Osteocyte (in vitro differentiated cells): ENCODE results near the gene MTSS2. TPM values are rescaled to one million over a fixed set of nuclear protein-coding genes. Genes with fewer than 3 reads are reported as not detected.

Source experiments
- DNase-seq: peaks from one replicate; pipeline ENCODE4 v3.0.0; 2021; ENCODE audit warnings: mixed read lengths; ENCODE audit not compliant: unreplicated experiment; ENCODE audit errors: extremely low spot score
- H3K27ac Mint-ChIP-seq: one replicate; pipeline ENCODE4 v1.8.0; 2021; ENCODE audit warnings: mild to moderate bottlenecking, mixed read lengths; ENCODE audit not compliant: unreplicated experiment
- H3K27me3 Mint-ChIP-seq: one replicate; pipeline ENCODE4 v1.8.0; 2021; ENCODE audit warnings: mixed read lengths; ENCODE audit not compliant: unreplicated experiment
- H3K36me3 Mint-ChIP-seq: one replicate; pipeline ENCODE4 v1.8.0; 2021; ENCODE audit warnings: mixed read lengths; ENCODE audit not compliant: unreplicated experiment
- H3K4me1 Mint-ChIP-seq: one replicate; pipeline ENCODE4 v1.8.0; 2021; ENCODE audit warnings: mixed read lengths; ENCODE audit not compliant: unreplicated experiment
- H3K4me3 Mint-ChIP-seq: one replicate; pipeline ENCODE4 v1.8.0; 2021; ENCODE audit warnings: mild to moderate bottlenecking, moderate library complexity, mixed read lengths; ENCODE audit not compliant: unreplicated experiment
- H3K9me3 Mint-ChIP-seq: one replicate; pipeline ENCODE4 v1.8.0; 2021; ENCODE audit warnings: mixed read lengths; ENCODE audit not compliant: unreplicated experiment
- CTCF ChIP-seq: fragments of 200-600 bp; sonication (generic); IDR thresholded peaks from 2 replicates; pipeline ENCODE4 v1.5.0; 2021; ENCODE audit warnings: antibody characterized with exemption, mild to moderate bottlenecking, moderate library complexity
- total RNA-seq: library from RNA; stranded (reverse); gene quantifications from 2 replicates; pipeline ENCODE4 v1.2.1, GENCODE V29; 2021

The MTSS2 gene
- total RNA-seq, 1 donor from 2014 or later = 156 TPM

DNA sequence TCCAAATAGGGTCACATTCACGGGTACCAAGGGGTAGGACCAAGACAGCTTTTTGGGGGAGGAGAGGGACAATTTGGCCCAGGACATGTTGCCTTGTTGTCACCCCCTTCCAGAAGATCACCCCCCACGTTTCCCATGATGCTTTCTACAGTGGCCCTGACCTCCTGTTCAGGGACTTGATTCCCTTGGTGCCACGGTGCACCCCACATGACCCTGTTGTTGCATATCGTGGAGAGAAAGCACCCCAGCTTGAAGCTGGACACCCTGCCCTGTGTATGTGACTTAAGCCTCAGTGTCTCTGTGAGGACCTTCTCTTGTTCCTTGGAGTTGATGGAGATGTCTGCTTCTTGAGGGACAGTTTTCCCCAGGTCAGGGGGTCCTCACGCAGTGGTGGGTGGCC is 26.9 kb downstream of the MTSS2 start:
- Mint-ChIP-seq H3K36me3 (peaks cover 4% of the 10 kb centered on the region), H3K27ac (no peak overlapping the region), H3K4me3 (no peak overlapping the region), H3K9me3 (no peaks in the 10 kb centered on the region), H3K27me3 (no peaks in the 10 kb centered on the region), H3K4me1 (peaks cover 10% of the 10 kb centered on the region)
- TF ChIP-seq CTCF = no peak
- no peak for DNase-seq

- peaks cover 4% of the 10 kb centered on the region for H3K36me3 Mint-ChIP-seq
- H3K4me3 Mint-ChIP-seq = no peak overlapping the region
- no peak for DNase-seq
- H3K9me3 Mint-ChIP-seq = no peaks in the 10 kb centered on the region
- H3K4me1 Mint-ChIP-seq = peaks cover 19% of the 10 kb centered on the region
- H3K27me3 Mint-ChIP-seq = no peaks in the 10 kb centered on the region
- TF ChIP-seq CTCF = no peak
- H3K27ac Mint-ChIP-seq = no peak overlapping the region
These were observed 27.9 kb downstream of the MTSS2 start for GRCh38 chr16:70657956-70658355.

DNA sequence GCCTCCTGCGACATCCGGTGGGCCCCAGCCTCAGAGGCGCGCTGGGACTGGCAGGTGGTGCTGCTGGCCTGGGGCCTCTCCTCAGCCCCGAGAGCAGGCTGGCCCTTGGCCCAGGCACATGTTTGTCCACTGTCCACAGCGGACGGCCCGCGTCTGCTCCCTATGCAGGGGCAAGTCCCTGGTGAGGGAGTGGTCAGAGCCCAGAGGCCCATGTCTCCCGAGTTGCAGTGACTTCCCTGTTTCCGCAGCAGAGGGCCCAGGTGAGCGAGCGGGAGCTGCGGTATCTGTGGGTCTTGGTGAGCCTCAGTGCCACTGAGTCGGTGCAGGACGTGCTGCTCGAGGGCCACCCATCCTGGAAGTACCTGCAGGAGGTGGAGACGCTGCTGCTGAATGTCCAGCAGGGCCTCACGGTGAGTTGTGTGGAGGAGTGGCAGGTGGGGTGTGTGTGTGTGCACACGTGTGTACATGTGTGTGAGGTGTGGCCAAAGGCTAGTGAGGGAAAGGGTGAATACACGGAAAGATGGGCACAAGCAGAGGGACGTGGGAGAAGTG is 29.1 kb downstream of the MTSS2 start:
- H3K27ac Mint-ChIP-seq = no peak overlapping the region
- TF ChIP-seq CTCF = no peak
- no peaks in the 10 kb centered on the region for H3K9me3 Mint-ChIP-seq
- no peak overlapping the region for H3K4me3 Mint-ChIP-seq
- peaks cover 23% of the 10 kb centered on the region for H3K4me1 Mint-ChIP-seq
- H3K27me3 Mint-ChIP-seq = no peaks in the 10 kb centered on the region
- no peak for DNase-seq
- H3K36me3 Mint-ChIP-seq = no peaks in the 10 kb centered on the region

GRCh38 chr16:70656065-70656711 is 29.7 kb downstream of the MTSS2 start:
- Mint-ChIP-seq H3K36me3 (no peaks in the 10 kb centered on the region), H3K27ac (no peak overlapping the region), H3K27me3 (no peaks in the 10 kb centered on the region), H3K9me3 (no peaks in the 10 kb centered on the region), H3K4me1 (peaks cover 29% of the 10 kb centered on the region), H3K4me3 (no peak overlapping the region)
- no peak for TF ChIP-seq CTCF
- no peak for DNase-seq

GRCh38 chr16:70653809-70654771 is 31.8 kb downstream of the MTSS2 start:
- peak overlapping the region; percentile 61 for H3K27ac Mint-ChIP-seq
- H3K27me3 Mint-ChIP-seq = no peaks in the 10 kb centered on the region
- no peaks in the 10 kb centered on the region for H3K9me3 Mint-ChIP-seq

More at GRCh38 chr16:70653809-70654771, 31.8 kb downstream of the MTSS2 start:
- peak overlapping the region; percentile 52 for H3K4me3 Mint-ChIP-seq
- peaks cover 41% of the 10 kb centered on the region for H3K4me1 Mint-ChIP-seq
- peak; percentile 95 for DNase-seq
- H3K36me3 Mint-ChIP-seq = no peaks in the 10 kb centered on the region
- TF ChIP-seq CTCF = peak; percentile 89
